NOMO-1 treated with dmso at 0.1 percent for 144 hours (cell line): Measurements from ENCODE around the gene BRCC3.

ENCODE experiments used
- DNase-seq: peaks from one replicate; lab custom pipeline; 2025; ENCODE audit not compliant: unreplicated experiment; lab: John Stamatoyannopoulos, UW

Gene BRCC3

GRCh38 chrX:155056877-155057792 lies 14.2 kb upstream of the BRCC3 start:
- DNase-seq: no peak

- no peak for DNase-seq
Observed at GRCh38 chrX:155061760-155062159, 9.5 kb upstream of the BRCC3 start.

GRCh38 chrX:155065035-155065734 lies 6.1 kb upstream of the BRCC3 start:
- DNase-seq: no peak

- no peak for DNase-seq
Observed at GRCh38 chrX:155068165-155068564, 3.1 kb upstream of the BRCC3 start.

GRCh38 chrX:155069414-155069813 lies 1.9 kb upstream of the BRCC3 start:
- DNase-seq: no peak

GRCh38 chrX:155070038-155070437 lies 1.3 kb upstream of the BRCC3 start:
- DNase-seq: no peak

- DNase-seq: no peak
Observed at GRCh38 chrX:155070663-155070974, 689 bp upstream of the BRCC3 start.

- DNase-seq: no peak
Observed at GRCh38 chrX:155071694-155072280, 479 bp downstream of the BRCC3 start.

- DNase-seq: no peak
Observed at GRCh38 chrX:155086202-155086840, 15.0 kb downstream of the BRCC3 start.

GRCh38 chrX:155086961-155087735 lies 15.8 kb downstream of the BRCC3 start:
- no peak for DNase-seq

- no peak for DNase-seq
Observed at GRCh38 chrX:155094468-155095061, 23.3 kb downstream of the BRCC3 start.

GRCh38 chrX:155105919-155106318 lies 34.6 kb downstream of the BRCC3 start:
- no peak for DNase-seq

GRCh38 chrX:155108427-155108826 lies 37.1 kb downstream of the BRCC3 start:
- no peak for DNase-seq

- no peak for DNase-seq
Observed at GRCh38 chrX:155112171-155112570, 40.9 kb downstream of the BRCC3 start.

- no peak for DNase-seq
Observed at GRCh38 chrX:155113097-155113496, 41.8 kb downstream of the BRCC3 start.

GRCh38 chrX:155115174-155115819 lies 44.0 kb downstream of the BRCC3 start:
- no peak for DNase-seq

GRCh38 chrX:155127465-155127864 lies 56.2 kb downstream of the BRCC3 start:
- no peak for DNase-seq

GRCh38 chrX:155127940-155128339 lies 56.6 kb downstream of the BRCC3 start:
- no peak for DNase-seq

GRCh38 chrX:155132110-155132509 lies 60.8 kb downstream of the BRCC3 start:
- DNase-seq: no peak

- DNase-seq: no peak
Observed at GRCh38 chrX:155134255-155134654, 62.9 kb downstream of the BRCC3 start.
